ENCODE data around the gene TNXB.
"Not testable (repeated sequence)": the region's sequence is repeated elsewhere in the genome, so short reads cannot be mapped to it uniquely, and the experiment has no call there.

The TNXB gene

DNA sequence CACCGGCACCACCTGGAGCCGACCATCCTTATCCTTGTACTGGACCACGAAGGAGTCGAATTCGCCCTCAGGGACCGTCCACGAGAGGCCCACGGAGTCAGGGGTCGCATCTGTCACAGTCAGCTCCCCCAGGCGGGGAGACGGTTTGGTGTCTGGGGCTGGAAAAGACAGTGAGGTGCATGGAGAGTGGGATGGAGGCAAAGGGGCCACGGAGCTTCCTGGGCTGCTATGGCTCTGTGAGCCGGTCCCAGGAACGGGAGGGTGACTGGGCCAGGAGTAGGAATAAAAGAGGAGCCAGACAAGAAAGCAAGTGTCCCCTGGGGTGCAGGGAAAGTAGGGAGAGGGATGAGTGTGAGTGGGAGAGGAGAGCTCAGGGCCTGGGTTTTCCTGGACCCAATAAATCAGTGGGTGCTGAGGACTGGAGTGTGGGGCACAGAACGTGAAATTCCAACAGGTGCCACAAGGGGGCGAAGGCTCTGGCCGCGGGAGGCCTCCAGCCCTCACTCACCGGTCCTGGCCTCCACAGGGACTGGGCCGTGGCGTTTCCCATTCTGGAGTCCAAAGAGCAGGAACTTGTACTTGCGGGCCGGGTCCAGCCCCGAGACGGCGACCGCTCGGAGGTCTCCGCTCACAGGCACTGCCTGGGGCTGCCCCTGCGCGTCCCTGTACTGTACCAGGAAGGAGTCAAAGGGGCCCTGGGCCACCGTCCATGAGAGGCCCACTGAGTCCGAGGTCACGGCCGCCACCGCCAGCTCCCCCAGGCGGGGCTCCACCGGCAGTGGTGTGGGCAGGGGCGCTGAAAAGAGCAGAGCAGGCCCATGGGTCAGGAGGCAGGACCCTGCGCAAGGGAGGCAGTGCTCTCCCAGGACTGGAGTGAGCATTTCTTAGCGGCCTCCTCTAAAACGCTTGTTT lies 61.0 kb downstream of the TNXB start:
- H3K4me3 ChIP-seq (ENCODE audit: low read depth, low read length): no peak overlapping the region
- TF ChIP-seq, protein P1, sequence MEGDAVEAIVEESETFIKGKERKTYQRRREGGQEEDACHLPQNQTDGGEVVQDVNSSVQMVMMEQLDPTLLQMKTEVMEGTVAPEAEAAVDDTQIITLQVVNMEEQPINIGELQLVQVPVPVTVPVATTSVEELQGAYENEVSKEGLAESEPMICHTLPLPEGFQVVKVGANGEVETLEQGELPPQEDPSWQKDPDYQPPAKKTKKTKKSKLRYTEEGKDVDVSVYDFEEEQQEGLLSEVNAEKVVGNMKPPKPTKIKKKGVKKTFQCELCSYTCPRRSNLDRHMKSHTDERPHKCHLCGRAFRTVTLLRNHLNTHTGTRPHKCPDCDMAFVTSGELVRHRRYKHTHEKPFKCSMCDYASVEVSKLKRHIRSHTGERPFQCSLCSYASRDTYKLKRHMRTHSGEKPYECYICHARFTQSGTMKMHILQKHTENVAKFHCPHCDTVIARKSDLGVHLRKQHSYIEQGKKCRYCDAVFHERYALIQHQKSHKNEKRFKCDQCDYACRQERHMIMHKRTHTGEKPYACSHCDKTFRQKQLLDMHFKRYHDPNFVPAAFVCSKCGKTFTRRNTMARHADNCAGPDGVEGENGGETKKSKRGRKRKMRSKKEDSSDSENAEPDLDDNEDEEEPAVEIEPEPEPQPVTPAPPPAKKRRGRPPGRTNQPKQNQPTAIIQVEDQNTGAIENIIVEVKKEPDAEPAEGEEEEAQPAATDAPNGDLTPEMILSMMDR (IDR thresholded peaks at IDR 0.05; ENCODE audit: low read depth, low read length): peak; percentile 80

DNA sequence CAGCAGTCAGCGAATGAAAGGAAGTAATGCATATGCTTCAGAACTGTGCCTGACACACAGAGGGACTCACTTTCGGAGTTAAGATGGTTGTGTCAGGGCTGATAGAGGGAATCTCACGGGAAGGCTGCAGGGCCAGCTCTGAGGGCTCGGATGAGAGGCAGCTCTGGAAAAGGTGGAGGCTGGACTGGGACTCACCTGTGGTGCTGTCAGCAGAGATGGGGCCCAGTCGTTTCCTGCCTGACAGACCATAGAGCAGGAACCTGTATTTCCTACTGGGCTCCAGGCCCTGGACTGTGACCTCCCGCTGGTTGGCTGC lies 61.6 kb downstream of the TNXB start:
- TF ChIP-seq, protein P1 (IDR thresholded peaks at IDR 0.05; ENCODE audit: low read depth, low read length): no peak
- H3K4me3 ChIP-seq (ENCODE audit: low read depth, low read length): no peak overlapping the region

DNA sequence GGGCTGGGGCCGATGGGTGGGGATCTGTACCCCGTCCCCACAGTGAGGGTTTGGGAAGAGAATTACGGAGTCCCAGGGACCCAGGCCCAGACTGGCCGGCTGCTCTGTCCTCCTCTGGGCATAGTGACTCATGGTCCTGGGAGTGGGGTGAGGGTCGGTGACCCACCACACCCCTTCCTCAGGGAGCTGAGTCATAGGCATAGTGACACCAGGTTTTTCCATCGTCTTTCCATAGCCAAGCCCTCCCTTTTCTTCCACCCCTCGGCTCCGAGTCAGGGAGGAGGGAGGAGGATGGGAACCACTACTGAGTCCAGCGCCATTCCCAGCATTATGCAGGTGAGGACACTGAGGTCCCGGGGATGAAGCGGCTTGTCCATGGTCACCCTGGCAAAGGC lies 62.1 kb downstream of the TNXB start:
- TF ChIP-seq, protein P1 (IDR thresholded peaks at IDR 0.05; ENCODE audit: low read depth, low read length): no peak
- no peak overlapping the region for H3K4me3 ChIP-seq (ENCODE audit: low read depth, low read length)

DNA sequence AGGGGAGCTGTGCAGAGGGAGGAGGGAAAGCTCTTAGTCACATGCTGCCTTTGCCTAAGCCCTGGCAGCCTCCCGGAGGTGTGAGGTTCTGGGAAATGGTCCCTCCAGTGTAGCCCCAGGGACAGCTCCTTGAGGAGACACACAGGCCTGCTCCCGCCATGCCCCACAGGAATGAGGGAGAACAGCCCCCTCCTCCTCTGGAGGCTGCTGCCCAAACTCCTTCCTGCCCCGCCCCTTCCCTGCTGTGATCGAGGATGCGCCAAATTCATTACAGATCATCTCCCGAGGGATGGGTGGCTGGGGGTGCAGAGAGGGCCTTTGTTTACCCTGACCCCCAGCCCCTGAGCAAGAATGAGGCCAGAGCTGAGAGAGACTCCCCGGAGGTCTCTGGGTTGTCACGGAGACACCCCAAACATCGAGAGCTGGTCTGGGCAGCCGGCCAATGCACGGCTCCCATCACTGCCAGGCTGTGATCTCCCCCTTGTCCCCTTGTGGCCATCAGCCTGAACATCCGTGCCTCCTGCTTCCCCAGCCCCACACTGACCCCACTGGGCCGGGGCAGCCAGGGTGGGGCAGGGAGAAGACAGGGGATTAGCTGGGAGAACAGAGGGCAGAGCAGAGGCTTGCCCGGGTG lies 62.6 kb downstream of the TNXB start:
- TF ChIP-seq, protein P1 (IDR thresholded peaks at IDR 0.05; ENCODE audit: low read depth, low read length): no peak
- no peak overlapping the region for H3K4me3 ChIP-seq (ENCODE audit: low read depth, low read length)

DNA sequence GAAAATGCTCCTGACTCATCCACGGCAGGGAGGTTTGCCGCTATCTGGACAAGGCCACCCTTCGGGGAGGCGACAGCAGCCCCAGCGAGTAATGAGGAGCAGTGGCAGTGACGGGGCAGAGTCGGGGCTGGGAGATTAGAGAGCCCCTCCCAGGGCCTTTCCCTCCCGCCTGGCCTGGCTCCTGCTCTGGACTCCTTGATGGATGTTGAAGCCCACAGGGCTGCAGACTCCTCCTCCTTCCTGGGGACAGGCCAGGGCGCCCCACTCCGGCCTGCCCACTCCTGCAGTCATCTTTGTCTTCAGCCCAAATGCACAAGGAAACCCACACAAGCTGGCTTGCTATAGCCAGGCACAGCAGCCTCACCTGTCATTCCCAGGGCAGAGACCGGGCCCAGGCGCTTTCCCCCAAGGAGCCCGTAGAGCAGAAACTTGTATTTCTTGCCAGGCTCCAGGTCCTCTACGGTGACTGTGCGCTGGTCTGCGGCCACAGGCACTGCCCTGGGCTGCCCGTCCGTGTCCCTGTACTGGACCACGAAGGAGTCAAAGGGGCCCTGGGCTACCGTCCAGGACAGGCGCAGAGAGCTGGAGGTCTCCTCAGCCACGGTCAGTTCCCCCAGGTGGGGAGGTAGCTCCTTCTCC lies 63.2 kb downstream of the TNXB start:
- TF ChIP-seq, protein P1 (IDR thresholded peaks at IDR 0.05; ENCODE audit: low read depth, low read length): no peak
- H3K4me3 ChIP-seq (ENCODE audit: low read depth, low read length): no peak overlapping the region

DNA sequence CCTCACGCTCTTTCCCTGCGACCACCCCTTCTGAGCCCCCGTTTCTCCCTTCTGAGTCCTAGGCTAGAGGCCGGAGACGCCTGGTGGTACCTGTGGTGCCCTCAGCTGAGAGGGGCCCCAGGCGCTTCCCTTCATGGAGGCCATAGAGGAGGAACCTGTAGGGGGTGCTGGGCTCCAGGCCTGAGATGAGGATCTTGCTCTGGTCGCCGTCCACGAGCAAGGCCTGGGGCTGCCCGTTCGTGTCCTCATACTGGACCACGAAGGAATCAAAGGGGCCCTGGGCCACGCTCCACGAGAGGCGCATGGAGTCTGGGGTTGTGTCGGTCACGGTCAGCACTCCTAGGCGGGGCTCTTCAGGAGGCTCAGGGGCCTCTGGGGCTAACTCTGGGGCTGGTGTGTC lies 64.2 kb downstream of the TNXB start:
- not testable (repeated sequence) for H3K4me3 ChIP-seq (ENCODE audit: low read depth, low read length)

- not testable (repeated sequence) for H3K4me3 ChIP-seq (ENCODE audit: low read depth, low read length)
These were observed 65.4 kb downstream of the TNXB start for GRCh38 chr6:32043589-32044380.

- H3K4me3 ChIP-seq (ENCODE audit: low read depth, low read length): not testable (repeated sequence)
These were observed 66.9 kb downstream of the TNXB start for GRCh38 chr6:32042276-32042675.

DNA sequence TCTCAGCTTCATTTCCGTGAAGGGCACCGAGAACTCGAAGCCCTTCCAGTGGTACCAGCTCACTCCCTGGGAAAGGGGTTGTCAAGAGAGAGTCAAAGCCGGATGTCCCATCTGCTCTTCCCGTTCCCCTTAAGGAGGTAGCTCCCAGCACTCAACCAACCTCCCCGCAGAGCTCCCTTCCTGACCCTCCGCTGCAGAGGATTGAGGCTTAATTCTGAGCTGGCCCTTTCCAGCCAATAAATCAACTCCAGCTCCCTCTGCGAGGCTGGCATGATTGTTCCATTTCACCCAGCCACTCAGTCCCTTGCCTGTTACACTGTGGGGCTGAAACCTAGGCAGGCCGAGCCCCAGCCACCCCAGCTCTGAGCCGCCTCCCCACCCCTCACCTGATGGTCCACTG lies 67.8 kb downstream of the TNXB start:
- not testable (repeated sequence) for H3K4me3 ChIP-seq (ENCODE audit: low read depth, low read length)

DNA sequence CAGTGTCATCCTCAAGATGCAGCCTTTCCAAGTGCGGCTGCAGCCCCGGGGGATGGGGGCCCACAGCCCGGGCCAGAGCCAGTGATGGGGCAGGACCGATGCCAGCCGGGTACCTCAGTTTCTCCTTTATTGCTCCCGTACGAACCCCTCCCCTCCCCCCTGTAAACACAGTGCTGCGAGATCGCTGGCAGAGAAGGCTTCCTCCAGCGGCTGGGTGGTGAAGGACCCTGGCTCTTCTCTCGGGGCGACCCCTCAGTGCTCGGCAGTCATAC lies 68.2 kb downstream of the TNXB start:
- H3K4me3 ChIP-seq (ENCODE audit: low read depth, low read length): not testable (repeated sequence)

DNA sequence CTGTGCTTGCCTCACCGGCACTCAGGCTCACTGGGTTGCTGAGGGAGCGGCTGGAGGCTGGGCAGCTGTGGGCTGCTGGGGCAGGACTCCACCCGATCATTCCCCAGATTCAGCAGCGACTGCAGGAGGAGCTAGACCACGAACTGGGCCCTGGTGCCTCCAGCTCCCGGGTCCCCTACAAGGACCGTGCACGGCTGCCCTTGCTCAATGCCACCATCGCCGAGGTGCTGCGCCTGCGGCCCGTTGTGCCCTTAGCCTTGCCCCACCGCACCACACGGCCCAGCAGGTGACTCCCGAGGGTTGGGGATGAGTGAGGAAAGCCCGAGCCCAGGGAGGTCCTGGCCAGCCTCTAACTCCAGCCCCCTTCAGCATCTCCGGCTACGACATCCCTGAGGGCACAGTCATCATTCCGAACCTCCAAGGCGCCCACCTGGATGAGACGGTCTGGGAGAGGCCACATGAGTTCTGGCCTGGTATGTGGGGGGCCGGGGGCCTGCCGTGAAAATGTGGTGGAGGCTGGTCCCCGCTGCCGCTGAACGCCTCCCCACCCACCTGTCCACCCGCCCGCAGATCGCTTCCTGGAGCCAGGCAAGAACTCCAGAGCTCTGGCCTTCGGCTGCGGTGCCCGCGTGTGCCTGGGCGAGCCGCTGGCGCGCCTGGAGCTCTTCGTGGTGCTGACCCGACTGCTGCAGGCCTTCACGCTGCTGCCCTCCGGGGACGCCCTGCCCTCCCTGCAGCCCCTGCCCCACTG lies 68.7 kb downstream of the TNXB start:
- not testable (repeated sequence) for H3K4me3 ChIP-seq (ENCODE audit: low read depth, low read length)

Measured in WI38 (cell line).